ENCODE data around the gene PCDHB3.

DNA sequence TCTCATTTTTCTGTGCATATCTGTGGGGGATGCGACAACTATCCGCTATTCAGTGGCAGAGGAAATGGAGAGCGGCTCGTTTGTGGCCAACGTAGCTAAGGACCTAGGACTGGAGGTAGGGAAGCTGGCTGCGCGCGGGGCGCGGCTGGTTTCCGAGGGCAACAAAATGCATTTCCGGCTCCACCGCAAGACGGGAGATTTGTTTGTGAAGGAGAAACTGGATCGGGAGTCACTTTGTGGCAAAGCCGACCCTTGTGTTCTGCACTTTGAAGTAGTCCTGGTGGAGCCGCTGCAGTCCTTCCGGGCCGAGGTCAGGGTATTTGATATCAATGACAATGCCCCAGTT is 48.8 kb upstream of the PCDHB3 start:
- TF ChIP-seq POLR2AphosphoS5 (IDR thresholded peaks at IDR 0.05; ENCODE audit: borderline replicate concordance, low read depth, low read length) (no peak), EZH2 (IDR thresholded peaks at IDR 0.05) (no peak)

Data from SK-N-MC (cell line).